ENCODE data around the gene ADIRF.
"Not testable (repeated sequence)": the region's sequence is repeated elsewhere in the genome, so short reads cannot be mapped to it uniquely, and the experiment has no call there.

Gene ADIRF

GRCh38 chr10:87014986-87015716 is 46.9 kb downstream of the ADIRF start:
- DNase-seq (ENCODE audit: extremely low read depth, low read depth); H3K4me3 ChIP-seq (replicated peaks; ENCODE audit: low read depth, low read length): not testable (repeated sequence)

DNA sequence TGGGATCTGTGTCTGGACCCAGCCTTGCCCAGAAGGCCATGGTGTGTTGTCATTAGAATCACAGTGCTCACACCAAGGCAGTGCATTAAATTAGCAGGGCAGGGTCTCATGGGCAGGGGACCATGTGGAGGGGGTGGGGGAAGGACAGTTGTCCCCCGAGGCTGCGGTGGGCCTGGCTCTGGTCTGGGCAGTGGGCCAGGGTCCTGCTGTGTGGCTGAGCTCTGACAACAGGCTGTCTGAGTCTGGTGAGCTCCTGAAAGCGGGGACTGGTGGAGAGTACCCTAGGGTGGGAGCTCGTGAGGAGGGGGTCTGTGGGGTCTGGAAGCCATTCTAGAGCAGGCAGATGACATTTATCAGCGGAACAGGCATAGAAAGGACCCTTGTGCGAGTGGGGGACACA is 49.8 kb downstream of the ADIRF start:
- H3K4me3 ChIP-seq (replicated peaks; ENCODE audit: low read depth, low read length); DNase-seq (ENCODE audit: extremely low read depth, low read depth): not testable (repeated sequence)

DNA sequence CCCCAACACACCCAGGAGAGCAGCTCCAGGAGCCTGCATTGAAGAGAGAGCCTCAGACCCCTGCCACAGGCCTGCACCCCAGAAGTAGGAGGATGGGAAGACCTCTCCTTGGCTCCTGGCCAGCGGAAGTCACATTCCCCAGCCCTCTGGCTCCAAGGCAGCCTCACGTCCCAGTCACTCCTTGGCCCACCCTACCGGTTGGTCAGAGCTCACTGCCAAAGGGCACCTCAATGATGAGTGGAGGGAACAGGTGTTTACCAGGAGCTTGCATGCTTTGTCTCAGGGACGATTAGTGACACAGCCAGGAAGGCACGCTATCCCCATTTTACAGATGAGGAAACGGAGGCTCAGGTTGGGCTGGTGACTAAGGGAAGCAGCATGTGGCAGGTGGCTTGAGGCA is 50.8 kb downstream of the ADIRF start:
- not testable (repeated sequence) for H3K4me3 ChIP-seq (replicated peaks; ENCODE audit: low read depth, low read length); DNase-seq (ENCODE audit: extremely low read depth, low read depth)

DNA sequence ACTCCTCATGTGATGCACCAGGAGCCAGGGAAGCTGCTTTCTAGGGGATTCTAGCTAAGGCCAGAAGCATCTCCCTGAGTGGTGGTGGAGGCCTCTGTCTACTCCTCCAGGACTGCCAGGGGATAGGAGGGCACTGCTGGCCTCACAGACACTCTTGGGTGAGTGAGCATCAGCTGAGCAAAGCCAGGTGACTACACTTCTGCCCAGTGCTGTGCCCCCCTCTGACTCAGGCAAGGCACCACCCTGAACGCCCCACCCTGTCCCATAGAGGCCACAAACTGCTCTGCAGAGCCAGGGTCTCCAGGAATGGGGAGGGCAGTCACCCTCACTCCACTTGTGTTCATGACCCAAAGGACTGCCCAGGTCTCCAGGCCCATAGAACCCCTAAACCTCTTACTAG is 51.2 kb downstream of the ADIRF start:
- not testable (repeated sequence) for H3K4me3 ChIP-seq (replicated peaks; ENCODE audit: low read depth, low read length); DNase-seq (ENCODE audit: extremely low read depth, low read depth)

- DNase-seq (ENCODE audit: extremely low read depth, low read depth); H3K4me3 ChIP-seq (replicated peaks; ENCODE audit: low read depth, low read length): not testable (repeated sequence)
Observed at GRCh38 chr10:87020056-87020455, 51.8 kb downstream of the ADIRF start, which contains the start of gene FAM25A. Gene FAM25A (plus strand): TSS chr10:87020294. CDS start chr10:87020325, 31 bp downstream.
